ENCODE data around the gene KANSL3.
"Not testable (repeated sequence)": the region's sequence is repeated elsewhere in the genome, so short reads cannot be mapped to it uniquely, and the experiment has no call there.

KANSL3 gene

DNA sequence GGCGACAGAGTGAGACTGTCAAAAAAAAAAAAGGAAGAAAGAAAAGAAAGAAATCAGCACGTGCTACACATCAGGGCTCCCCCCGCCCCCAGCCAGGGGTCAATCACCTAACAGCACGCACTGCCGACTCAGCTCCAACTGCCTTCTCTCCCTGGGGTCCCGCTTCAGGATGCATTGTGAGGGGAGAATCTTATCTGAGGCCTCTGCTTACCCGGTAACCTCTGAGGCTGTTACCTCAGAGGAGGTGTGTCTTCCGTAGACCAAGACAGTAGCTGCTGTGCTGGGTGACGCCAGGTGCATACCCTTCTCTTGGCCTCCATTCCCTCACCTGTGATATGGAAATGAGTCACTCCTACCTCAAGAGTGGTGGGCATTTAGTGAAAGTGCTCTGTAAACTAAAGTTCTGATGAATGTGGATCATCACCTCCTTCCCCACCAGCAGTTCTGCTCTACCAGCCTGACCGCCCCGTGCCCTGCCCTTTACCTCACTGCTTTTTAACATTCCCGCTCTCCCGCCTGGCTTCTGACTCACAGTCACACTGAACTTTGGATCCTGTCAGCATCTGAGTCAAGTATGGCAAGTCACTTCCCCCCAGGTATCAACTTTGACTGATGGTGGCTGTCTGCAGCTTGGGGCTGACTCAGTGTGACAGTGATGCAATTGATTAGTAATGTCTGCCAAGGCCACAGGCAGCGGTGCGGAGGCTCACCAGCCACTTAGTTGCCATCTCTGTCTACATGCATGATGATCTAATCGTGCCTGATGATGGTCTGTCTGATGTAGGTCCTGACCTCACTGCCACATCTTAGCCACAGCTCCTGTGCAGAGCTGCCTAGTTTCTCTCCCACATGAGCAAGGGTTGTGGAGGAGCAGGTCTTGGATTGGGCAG is 81.4 kb downstream of the KANSL3 start:
- DNase-seq: peak in 2 of 4 experiments; percentile 27 to 38

DNA sequence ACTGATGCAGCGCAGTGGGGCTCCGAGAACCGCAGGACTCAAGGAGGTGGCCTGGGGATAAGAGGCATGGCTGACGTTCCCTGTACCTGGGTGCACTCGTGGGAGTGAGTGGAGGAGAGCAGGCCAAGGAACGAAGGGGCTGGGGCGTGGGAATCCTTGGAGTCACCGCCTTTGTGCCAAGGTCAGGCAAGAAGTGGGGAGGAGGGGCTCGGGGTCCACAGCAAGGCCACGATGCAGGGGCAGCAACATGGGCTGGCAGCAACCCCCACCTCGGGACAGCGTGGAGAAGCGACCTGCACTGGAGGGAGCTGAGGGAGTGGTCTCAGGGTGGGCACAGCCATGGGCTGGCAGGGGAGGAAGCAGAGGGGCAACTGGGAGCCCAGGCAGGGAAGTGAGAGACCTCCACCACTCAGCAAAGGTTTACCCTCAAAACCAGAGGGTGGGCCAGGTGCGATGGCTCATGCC is 82.9 kb downstream of the KANSL3 start:
- DNase-seq: no peak

DNA sequence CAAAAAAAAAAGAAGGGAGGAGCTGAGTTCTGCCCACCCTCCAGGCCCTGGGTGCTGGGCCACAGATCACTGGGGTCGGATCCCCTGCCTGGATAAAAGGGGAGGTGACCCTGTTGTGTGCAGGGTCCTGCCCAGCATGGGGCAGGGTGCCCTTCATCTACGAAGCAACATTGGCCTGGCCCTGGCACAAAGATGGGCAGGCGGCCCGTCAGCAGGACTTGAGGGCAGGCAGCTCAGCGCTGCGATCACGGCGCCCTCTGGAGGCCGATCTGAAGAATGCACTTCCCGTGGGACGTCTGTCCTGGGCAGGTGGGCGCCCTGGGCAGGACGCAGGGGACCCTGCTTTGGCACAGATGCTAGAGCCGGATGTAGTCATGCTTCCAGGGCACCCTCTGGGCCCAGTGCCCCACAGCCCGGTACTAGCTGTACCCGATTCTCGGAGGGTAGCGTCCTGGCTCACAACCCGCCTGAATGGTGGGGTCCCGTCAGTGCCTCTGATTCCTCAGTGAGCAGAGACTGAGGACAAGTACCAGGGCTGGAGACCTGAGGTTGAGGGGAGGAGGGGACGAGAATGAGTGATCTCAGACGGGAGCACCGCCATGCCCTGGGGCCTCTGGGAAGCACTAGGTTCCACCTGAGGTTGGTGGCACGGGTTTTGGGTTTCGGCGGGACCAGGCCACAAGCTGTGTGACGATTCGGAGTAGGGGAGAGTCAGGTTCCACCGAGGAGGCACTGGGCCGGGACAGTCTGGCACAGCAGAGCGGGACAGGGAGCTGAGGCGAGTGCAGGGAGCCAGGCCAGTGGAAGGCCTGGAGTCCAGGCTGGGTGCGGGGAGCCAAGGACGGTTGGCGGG is 83.6 kb downstream of the KANSL3 start:
- peak; percentile 36 to 54 (median 46) for DNase-seq

DNA sequence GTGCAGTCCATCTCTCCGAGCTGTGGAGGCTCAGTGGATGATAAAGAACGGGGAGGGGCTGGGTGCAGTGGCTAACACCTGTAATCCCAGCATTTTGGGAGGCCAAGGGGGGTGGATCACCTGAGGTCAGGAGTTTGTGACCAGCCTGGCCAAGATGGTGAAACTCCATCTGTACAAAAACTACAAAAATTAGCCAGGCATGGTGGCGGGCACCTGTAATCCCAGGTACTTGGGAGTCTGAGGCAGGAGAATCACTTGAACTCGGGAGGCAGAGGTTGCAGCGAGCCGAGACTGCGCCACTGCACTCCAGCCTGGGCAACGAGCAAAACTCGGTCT is 84.2 kb downstream of the KANSL3 start:
- DNase-seq: not testable (repeated sequence)

DNA sequence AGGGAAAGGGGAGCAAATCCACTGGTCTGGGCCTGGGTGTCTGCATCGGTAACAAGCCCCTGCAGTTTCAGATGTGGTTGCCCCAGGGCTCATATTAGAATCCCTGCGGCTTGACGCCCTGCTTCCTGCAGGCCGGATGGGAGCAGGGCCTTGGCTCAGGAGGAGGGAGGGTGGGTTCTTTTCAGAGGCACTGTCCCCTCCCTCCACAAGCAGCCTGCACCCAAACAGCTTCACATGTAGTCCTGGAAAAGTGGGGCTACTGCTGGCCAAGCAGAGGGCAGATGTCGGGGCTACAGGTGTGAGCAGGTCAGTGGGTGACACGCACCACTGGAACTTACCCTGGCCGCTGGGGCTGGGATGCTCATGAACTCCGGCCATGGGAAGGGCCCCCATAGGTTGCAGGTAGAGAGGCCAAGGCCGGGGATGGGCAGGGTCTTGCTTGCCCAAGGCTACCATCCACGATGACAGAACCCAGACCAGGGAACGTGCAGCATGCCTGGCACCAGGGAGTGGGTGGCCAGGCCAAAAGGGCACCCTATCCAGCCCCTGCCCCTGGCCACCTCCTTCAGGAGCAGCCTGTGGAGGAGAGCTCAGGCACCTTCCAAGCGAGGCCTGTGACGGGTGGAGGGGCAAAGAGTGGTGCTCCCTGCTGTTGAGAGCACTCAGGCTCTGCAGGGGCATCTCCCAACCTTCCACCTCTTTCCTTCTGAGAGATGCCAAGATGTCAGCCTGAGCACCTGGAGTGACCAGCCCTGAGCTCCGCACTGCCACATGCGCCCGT is 84.7 kb downstream of the KANSL3 start:
- no peak for DNase-seq

DNA sequence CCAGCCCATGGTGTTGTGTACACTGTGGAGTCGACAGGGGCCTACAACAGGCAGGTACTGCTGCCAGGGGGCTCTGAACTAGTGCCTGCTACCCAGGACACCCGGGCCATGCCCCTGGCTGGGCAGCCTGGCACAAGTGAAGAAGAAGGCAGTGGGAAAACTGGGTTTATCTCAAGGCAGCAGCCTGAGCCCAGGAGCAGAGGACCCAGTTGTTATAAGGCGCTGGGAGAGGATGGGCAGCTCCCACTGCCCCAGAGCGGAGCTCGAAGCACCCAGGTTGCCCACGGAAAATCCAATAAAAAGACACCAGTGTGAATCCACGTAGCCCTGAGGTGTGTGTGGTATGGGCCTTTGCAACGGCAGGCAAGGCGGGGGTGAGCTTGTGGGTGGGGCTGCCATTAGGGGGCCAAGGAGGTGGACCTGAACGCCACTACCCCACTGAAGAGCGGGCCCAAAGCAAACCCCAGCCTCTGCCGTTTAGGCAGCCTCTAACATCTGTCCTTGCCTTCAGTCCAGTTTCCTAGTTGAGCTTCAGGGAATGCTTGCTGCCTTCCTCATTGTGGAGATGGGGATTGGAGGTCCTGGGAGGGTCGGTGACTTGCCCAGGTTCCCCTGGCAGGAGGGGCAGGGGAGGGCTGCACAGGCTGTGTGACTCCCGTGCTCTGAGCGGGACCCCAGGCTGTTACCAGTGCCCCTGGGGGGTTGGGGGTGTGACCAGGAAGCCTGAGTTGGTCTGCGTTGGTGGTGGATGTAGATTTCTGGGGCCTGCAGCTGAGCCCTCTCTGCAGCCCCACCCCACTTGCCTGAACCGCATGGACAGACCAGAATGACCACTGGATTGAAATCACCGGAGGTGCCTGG is 85.6 kb downstream of the KANSL3 start:
- DNase-seq: no peak

DNA sequence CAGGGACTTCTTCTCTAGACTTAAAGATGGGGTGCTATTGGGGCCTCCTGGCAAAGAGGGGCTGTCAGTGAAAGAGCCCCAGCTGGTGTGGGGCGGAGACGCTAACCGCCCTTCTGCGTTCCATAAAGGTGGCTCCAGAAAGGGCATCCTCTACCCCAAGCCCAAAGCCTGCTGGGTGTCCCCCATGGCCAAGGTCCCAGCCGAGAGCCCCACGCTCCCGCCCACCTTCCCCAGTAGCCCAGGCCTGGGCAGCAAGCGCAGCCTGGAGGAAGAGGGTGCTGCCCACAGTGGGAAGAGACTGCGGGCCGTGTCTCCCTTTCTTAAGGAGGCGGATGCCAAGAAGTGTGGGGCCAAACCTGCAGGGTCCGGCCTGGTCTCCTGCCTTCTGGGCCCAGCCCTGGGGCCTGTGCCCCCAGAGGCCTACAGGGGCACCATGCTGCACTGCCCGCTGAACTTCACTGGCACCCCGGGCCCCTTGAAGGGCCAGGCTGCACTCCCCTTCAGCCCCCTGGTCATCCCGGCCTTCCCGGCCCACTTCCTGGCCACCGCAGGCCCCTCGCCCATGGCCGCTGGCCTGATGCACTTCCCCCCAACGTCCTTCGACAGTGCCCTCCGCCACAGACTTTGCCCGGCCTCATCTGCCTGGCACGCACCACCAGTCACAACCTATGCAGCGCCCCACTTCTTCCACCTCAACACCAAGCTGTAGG is 86.4 kb downstream of the KANSL3 start:
- DNase-seq: no peak

DNA sequence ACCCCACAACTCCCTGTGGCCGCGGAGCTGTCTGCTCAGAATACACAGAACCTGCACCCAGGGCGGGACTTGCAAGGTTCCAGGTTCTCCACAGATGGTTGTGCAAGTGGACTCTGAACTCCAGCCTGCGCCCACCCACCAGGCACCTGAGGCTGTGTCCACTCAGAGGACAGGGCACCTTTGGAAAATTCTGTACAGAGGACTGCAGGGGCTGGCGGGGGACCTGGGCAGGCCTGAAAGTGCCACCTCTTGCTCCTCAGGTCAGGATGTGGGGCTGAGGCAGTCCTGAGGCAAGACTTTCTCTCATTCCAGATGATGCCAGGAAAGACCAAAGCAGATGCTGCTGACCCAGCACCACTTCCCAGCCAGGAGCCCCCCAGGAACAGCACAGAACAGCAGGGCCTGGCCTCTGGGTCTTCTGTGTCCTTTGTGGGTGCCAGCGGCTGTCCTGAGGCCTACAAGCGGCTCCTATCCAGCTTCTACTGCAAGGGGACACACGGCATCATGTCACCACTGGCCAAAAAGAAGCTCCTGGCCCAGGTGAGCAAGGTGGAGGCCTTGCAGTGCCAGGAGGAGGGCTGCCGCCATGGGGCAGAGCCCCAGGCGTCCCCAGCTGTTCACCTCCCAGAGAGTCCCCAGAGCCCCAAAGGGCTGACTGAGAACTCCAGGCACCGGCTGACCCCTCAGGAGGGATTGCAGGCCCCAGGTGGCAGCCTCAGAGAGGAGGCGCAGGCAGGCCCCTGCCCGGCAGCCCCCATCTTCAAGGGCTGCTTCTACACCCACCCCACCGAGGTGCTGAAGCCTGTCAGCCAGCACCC is 87.1 kb downstream of the KANSL3 start:
- no peak for DNase-seq

DNA sequence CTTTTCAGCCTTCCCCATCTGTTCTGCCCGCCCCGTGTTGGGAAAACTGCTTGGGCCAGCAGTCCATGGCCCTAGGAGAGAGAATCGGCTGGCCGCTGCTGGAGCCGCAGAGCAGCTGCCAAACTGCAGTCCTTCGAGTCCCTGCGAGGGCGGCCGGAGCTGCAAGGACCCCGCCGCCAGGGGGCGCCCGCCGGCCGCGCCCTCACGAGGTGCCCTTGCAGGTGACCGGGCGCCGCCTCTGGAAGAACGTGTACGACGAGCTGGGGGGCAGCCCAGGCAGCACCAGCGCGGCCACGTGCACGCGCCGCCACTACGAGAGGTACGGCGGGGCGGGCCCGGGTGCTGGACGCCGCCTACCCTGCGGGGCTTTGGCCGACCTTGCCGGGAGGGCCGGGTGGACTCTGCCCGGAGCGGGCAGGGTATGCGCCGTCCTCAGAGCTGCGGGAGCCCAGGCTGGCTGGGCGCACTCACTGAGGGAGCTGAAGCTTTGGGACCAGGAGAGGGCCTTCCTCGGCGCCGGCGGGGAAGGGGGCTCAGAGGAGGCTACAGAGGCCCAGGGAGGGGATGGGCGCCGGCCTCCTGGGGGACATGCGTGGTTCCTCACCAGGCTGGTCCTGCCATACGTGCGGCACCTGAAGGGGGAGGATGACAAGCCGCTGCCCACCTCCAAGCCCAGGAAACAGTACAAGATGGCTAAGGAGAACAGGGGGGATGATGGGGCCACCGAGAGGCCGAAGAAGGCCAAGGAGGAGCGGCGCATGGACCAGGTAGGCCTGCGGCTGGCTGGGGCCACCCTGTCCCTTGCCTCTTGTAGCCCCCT is 87.9 kb downstream of the KANSL3 start:
- no peak for DNase-seq

DNA sequence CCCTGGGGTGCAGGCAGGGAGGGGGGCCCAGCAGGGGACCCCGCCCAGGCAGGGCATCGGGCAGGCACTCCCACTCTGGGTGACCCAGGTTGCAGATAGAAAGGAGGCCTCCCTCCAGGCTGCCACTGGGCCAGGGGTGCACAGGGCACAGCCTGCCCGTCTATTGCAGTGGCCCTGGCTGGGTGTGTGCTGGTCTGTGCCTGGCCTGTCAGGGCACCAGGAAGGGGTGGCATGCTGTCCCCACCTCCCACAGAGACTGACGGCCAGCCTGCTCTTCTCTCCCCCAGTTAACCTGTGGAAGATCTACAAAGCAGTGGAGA is 88.7 kb downstream of the KANSL3 start:
- no peak for DNase-seq

DNA sequence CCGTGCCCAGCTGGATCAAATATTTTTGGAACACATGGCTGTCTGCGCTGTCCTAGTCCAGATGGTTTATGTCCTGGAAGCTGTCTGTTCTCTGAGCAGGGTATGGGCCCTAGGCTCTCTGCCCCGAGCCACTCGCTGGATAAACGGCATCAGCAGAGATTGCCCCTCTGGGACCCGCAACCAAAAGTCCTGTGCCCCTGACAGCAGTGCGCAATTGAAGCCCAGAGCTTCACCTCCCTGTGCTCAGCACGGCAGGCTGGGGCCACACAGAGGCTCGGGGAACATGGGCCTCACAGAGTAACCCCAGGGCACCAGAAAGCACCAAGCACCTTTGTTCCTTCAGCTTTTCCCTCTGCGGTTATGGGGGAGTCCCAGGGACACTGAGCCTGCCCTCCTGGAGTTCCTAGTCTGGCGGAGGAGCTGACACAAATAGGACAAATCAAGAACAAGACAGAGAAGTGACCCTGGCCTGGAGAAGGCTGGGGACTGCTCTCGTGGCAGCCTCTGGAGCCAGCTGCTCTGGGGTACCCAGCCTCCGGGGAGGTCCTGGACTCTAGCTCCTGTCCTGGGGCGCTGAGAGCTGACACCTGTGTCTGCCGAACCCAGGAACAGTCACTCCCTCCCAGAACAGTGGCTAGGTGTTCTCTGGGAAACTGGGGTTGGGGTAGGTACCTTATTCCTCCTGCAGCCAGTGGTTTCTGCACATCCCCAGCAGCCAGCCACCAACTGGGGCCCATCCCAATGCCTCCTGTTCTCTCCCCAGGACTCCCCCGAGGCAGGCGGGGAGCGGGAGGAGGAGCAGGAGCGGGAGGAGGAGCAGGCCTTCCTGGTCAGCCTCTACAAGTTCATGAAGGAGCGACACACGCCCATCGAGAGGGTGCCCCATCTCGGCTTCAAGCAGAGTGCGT is 89.3 kb downstream of the KANSL3 start:
- no peak for DNase-seq

DNA sequence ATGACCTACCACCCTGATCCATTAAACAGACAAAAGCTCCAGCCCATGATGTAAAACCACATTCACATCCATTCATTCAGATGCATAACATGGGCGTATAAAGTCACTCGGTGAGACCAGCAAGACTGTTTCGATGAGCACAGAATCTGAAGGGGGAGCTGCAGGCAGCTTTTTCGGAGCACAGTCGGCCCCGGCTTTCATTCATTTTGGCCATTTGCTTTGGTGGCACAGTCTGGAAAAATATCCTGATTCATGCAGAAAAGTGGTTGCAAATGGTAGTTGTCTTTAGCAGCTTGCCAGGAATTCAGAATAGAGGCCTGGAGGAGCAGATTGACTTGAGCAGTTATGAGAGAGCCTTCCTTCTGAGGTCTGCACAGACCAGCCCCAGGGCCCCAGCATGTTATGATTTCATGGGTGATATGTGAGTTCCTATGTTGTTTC is 90.4 kb downstream of the KANSL3 start:
- no peak for DNase-seq

DNA sequence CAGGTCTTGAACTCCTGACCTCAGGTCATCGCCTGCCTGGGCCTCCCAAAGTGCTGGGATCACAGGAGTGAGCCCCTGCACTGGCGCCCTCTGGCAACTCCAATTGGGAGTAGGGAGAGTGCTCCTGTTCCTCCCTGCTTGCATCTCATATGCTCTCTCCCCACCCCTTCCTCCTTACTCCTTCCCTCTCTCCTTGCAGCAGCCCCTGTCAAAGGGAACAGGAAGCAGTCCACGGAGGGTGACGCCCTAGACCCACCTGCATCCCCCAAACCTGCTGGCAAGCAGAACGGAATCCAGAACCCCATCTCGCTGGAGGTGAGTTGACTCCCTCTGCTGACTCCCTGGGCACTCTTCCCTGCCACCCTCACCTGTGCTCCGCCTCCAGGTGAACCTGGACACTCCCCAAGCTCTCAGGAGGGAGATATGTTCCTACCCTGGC is 90.9 kb downstream of the KANSL3 start:
- no peak for DNase-seq

DNA sequence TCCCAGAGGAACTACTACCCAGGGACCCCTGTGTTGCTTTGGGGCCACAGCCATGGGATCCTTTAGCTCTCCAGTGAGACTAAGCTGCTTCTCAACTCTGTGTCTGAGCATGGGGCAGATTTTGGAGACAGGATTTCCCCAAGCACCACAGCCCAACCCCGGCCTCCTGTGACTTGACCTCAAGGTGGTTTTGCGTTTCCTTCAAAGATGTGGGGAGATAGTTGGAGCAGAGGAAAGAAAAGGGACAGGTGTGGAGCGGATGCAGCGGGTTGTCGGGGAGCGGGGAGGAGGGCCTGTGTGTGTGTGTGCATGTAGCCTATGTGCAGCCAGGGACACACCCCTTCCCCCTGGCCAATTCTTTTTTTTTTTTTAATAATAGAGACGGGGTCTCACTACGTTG is 91.3 kb downstream of the KANSL3 start:
- no peak for DNase-seq

DNA sequence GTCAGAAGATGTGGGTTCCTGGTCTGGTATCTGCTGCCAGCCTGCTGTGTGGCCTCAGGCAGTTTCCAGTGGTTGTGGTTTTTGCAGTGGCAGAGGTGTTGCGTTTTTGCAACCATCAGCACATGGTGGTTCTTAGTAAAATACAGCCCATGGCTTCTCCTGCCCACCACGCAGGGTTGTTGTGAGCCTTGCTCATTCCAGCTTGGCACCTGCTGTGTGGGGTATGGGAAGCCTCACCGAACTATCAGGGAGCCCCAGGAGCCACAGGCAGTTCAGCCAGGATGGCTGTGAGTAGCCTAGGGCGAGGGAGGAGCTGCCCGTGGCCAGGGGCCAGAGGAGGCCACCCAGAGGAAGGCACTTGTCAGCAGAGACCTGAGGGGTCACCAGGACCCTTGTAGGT is 91.8 kb downstream of the KANSL3 start:
- DNase-seq: no peak

All from activated CD4-positive, CD25-positive, alpha-beta regulatory T cell (primary cell).